Measurements from ENCODE around the gene PRR35.

DNA sequence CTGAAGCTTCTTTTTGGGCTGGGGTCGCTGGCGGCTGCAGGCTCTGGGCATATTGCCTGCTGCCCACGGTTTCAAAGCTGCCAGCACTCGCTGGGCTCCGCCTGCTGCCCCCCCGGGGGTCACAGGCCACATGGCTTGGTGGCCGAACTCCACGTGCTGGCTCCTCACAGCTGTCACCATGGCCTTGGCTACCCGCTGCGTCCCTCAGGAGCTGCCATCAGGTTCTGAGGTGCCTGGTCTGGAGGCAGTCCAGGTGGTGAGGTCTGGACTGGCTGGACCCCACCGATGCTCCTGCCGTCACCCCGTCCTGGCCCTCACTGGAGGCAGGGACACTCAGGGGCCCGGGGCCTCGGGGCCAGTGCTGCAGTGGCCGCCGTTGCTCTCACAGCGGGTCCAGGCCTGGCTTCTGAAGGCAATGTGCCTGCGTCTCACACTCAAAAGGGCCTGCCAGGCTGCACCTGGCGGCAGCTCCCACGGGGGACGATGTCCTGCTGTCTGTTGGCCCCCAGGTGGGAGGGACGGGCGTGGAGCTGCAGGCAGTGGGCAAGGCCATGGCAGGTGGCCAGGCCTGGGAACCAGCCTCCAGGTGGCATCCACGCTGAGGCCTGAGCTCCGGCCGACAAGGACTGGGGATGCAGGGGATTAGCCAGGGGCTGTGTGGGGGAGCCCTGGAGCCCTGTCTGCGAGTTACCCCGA, 19.4 kb upstream of the PRR35 start:
- TF ChIP-seq EZH2 (IDR thresholded peaks at IDR 0.05; ENCODE audit: low read length, unreplicated experiment) (no peak), EZH2phosphoT487 (IDR thresholded peaks at IDR 0.05; ENCODE audit: borderline replicate concordance, low read length) (no peak)
- TF ChIP-seq, protein P1, sequence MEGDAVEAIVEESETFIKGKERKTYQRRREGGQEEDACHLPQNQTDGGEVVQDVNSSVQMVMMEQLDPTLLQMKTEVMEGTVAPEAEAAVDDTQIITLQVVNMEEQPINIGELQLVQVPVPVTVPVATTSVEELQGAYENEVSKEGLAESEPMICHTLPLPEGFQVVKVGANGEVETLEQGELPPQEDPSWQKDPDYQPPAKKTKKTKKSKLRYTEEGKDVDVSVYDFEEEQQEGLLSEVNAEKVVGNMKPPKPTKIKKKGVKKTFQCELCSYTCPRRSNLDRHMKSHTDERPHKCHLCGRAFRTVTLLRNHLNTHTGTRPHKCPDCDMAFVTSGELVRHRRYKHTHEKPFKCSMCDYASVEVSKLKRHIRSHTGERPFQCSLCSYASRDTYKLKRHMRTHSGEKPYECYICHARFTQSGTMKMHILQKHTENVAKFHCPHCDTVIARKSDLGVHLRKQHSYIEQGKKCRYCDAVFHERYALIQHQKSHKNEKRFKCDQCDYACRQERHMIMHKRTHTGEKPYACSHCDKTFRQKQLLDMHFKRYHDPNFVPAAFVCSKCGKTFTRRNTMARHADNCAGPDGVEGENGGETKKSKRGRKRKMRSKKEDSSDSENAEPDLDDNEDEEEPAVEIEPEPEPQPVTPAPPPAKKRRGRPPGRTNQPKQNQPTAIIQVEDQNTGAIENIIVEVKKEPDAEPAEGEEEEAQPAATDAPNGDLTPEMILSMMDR (conservative IDR thresholded peaks at IDR 0.05; ENCODE audit: low read depth, low read length) = no peak
